Esophagus (tissue), 2 donors: ENCODE data around the gene MAPK11. TPM values are rescaled to one million over a fixed set of nuclear protein-coding genes. Genes with fewer than 3 reads are reported as not detected.

Experiments
- H3K27ac ChIP-seq, 2 donors: one replicate each; pipeline ENCODE4 v1.5.1; 2013; ENCODE audit warnings: low read depth in 2 of 2, mild to moderate bottlenecking in 2 of 2, inconsistent platforms in 1 of 2, low read length in 1 of 2, moderate library complexity in 1 of 2
- H3K27me3 ChIP-seq, 2 donors: one replicate each; pipeline ENCODE4 v1.6.1; 2013; ENCODE audit warnings: low read length in 2 of 2, control low read depth in 1 of 2, mild to moderate bottlenecking in 1 of 2; ENCODE audit not compliant: insufficient read depth in 2 of 2, control insufficient read depth in 1 of 2
- H3K36me3 ChIP-seq, 2 donors: one replicate each; pipeline ENCODE4 v1.6.1; 2013; ENCODE audit warnings: low read length in 1 of 2; ENCODE audit not compliant: control insufficient read depth in 2 of 2, insufficient read depth in 2 of 2
- H3K4me1 ChIP-seq, 2 donors: one replicate each; pipeline ENCODE4 v1.6.1; 2013; ENCODE audit warnings: low read length in 1 of 2; ENCODE audit not compliant: control insufficient read depth in 2 of 2, insufficient read depth in 2 of 2
- H3K4me3 ChIP-seq, 2 donors: one replicate each; pipeline ENCODE4 v1.5.1; 2013; ENCODE audit warnings: low read length in 2 of 2, mild to moderate bottlenecking in 2 of 2, low read depth in 1 of 2, moderate library complexity in 1 of 2
- H3K9me3 ChIP-seq, 2 donors: one replicate each; pipeline ENCODE4 v1.6.1; 2013; ENCODE audit warnings: mild to moderate bottlenecking in 2 of 2, low read depth in 1 of 2, low read length in 1 of 2, moderate library complexity in 1 of 2; ENCODE audit not compliant: control insufficient read depth in 2 of 2, insufficient read depth in 1 of 2
- WGBS, 2 donors: extraction: QIAGEN DNeasy Blood & Tissue Kit; methylation state at CpG; one replicate each; pipeline ENCODE4 v1.1.7; 2013; 5-methylcytosine and 5-hydroxymethylcytosine counted together
- polyA plus RNA-seq, 2 donors: library from polyadenylated mRNA; stranded (reverse); fragments of 200-250 nt; gene quantifications; one replicate each; pipeline ENCODE4 v1.2.3, GENCODE V29; 2013
- donor health status: healthy with polysubstance abuse.
- donor health status: Bipolar disorder and iron deficiency.

Gene MAPK11
- polyA plus RNA-seq, 2 donors = 5.4 to 6.1 TPM

GRCh38 chr22:50303515-50303847 is 33.3 kb upstream of the MAPK11 start:
- WGBS, 2 donors = 49 to 57% methylated on average over 7 of the region's 7 CpGs
- Histone ChIP-seq H3K4me3 (peak overlapping the region; percentile 24 to 96), H3K27ac (peak overlapping the region; percentile 92 to 98)

DNA sequence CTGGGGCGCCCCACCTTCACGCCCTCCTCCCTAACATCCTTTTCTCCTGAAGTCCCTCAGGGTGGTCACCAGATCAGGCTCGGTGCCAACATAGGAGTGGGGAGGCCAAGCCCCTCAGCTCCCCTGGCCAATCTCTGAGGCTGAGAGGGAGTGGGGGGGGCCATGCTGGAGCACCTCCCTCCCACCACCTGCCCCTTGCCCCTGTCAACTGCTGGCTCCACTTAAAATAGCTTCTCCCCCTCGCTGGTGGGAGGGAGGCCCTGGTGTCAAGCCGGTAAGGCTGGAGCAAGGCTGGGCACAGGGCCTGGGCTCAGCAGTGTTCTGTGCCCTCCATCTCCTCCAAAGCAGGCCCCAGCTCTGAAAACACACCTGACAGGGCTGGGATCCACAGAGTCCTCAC is 32.4 kb upstream of the MAPK11 start:
- Histone ChIP-seq H3K36me3 (peaks cover 0 to 18% of the 10 kb centered on the region in 2 donors), H3K4me3 (peak overlapping the region; percentile 24 to 96), H3K27ac (peak overlapping the region; percentile 92 to 98), H3K27me3 (no peaks in the 10 kb centered on the region), H3K4me1 (peaks cover 44 to 64% of the 10 kb centered on the region in 2 donors), H3K9me3 (no peaks in the 10 kb centered on the region)
- 41 to 42% methylated on average over 5 of the region's 5 CpGs for WGBS, 2 donors

More at GRCh38 chr22:50303515-50303847, 33.3 kb upstream of the MAPK11 start:
- Histone ChIP-seq H3K36me3 (peaks cover 0 to 18% of the 10 kb centered on the region in 2 donors), H3K27me3 (no peaks in the 10 kb centered on the region), H3K4me1 (peaks cover 44 to 61% of the 10 kb centered on the region in 2 donors), H3K9me3 (no peaks in the 10 kb centered on the region)

GRCh38 chr22:50302041-50302541 is 31.9 kb upstream of the MAPK11 start:
- Histone ChIP-seq H3K36me3 (peaks cover 0 to 18% of the 10 kb centered on the region in 2 donors), H3K27ac (peak overlapping the region; percentile 92 to 98), H3K9me3 (no peaks in the 10 kb centered on the region), H3K4me3 (peak overlapping the region; percentile 2 to 34), H3K4me1 (peaks cover 45 to 69% of the 10 kb centered on the region in 2 donors), H3K27me3 (no peaks in the 10 kb centered on the region)
- WGBS, 2 donors = 25 to 49% methylated on average over 9 of the region's 9 CpGs

DNA sequence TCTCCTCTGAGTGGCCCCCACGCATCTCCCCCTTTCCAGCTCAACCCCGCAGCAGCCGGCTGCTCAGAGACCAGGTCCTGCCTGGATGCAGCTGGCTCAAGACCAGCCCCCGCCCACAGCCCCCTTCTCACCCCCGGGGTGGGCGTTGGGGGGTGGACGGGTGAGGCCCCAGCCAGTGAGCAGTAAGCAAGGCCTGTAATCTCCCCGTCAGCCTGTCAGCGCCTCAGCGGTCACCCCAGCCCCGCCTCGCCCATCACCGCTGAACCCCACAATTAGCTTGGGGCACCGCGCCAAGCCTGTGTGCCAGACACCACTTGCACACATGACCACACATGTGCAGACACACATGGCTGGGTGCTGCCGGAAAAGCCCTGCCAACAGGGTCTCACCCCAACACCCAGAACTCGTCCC is 31.4 kb upstream of the MAPK11 start:
- Histone ChIP-seq H3K9me3 (no peaks in the 10 kb centered on the region), H3K27ac (peak overlapping the region; percentile 92 to 98), H3K4me1 (peaks cover 50 to 74% of the 10 kb centered on the region in 2 donors), H3K36me3 (peaks cover 0 to 21% of the 10 kb centered on the region in 2 donors), H3K4me3 (peak overlapping the region; percentile 34 to 43), H3K27me3 (no peaks in the 10 kb centered on the region)
- 32 to 33% methylated on average over 17 of the region's 17 CpGs for WGBS, 2 donors

DNA sequence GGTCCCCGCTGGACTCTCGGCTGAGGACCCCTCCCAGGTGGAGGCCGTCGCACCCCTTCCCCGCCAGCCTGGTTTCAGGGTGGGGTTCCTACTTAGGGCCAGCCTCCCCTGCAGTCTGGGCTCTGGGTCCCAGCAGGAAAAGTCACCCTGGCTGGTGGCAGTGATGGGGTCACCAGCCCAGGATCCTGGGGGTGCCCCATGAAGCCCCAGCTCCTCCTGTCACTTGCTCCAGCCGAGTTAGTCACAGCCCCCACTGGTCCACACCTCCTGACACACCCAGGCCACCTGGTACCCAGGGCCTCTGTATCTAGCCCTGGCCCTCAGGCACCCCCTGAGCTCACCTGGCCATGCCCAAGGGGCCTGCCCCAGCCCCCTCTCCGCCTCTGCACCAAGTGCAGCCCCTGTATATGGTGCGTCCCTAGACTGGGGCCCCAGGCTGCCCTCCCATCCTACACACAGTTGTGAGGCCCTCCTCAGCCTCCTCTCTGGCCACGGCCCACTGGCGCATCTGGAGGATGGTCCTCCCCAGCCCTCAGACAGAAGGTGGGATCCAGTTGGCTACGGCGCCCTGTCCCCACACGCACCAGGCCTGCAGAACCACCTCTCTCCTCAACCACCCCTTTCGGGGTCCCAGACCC is 30.6 kb upstream of the MAPK11 start:
- WGBS, 2 donors = 63 to 76% methylated on average over 14 of the region's 14 CpGs
- peaks cover 51 to 76% of the 10 kb centered on the region in 2 donors for H3K4me1 ChIP-seq
- peak overlapping the region; percentile 59 to 92 for H3K27ac ChIP-seq

GRCh38 chr22:50299785-50300619 is 29.8 kb upstream of the MAPK11 start:
- H3K36me3 ChIP-seq = peaks cover 0 to 22% of the 10 kb centered on the region in 2 donors

More for the DNA sequence above, 30.6 kb upstream of the MAPK11 start:
- H3K9me3 ChIP-seq = no peaks in the 10 kb centered on the region
- no peaks in the 10 kb centered on the region for H3K27me3 ChIP-seq
- H3K36me3 ChIP-seq = peaks cover 0 to 22% of the 10 kb centered on the region in 2 donors
- peak overlapping the region in 1 of 2 donors; percentile 43 for H3K4me3 ChIP-seq

GRCh38 chr22:50298937-50299784 is 29.0 kb upstream of the MAPK11 start:
- peaks cover 51 to 72% of the 10 kb centered on the region in 2 donors for H3K4me1 ChIP-seq
- H3K36me3 ChIP-seq = peaks cover 0 to 24% of the 10 kb centered on the region in 2 donors
- no peaks in the 10 kb centered on the region for H3K9me3 ChIP-seq
- H3K27me3 ChIP-seq = no peaks in the 10 kb centered on the region
- peak overlapping the region; percentile 72 to 92 for H3K27ac ChIP-seq
- 24 to 36% methylated on average over 52 to 59 of the region's 59 CpGs for WGBS, 2 donors
- H3K4me3 ChIP-seq = peak overlapping the region; percentile 43 to 44

More at GRCh38 chr22:50299785-50300619, 29.8 kb upstream of the MAPK11 start:
- WGBS, 2 donors = 17 to 22% methylated on average over 60 to 93 of the region's 93 CpGs
- H3K4me3 ChIP-seq = peak overlapping the region; percentile 43 to 44
- no peaks in the 10 kb centered on the region for H3K27me3 ChIP-seq
- H3K9me3 ChIP-seq = no peaks in the 10 kb centered on the region
- peak overlapping the region; percentile 72 to 92 for H3K27ac ChIP-seq
- H3K4me1 ChIP-seq = peaks cover 51 to 71% of the 10 kb centered on the region in 2 donors

GRCh38 chr22:50298266-50298637 is 28.1 kb upstream of the MAPK11 start:
- H3K27me3 ChIP-seq = no peaks in the 10 kb centered on the region
- peaks cover 0 to 19% of the 10 kb centered on the region in 2 donors for H3K36me3 ChIP-seq
- H3K27ac ChIP-seq = peak overlapping the region; percentile 58 to 66
- H3K9me3 ChIP-seq = no peaks in the 10 kb centered on the region
- H3K4me1 ChIP-seq = peaks cover 48 to 69% of the 10 kb centered on the region in 2 donors
- H3K4me3 ChIP-seq = no peak overlapping the region
- 74 to 79% methylated on average over 4 of the region's 4 CpGs for WGBS, 2 donors
